AG09319 (cell line): Measurements from ENCODE around the gene ABCD1.
A peak's percentile ranks its signal among the peaks of the same experiment; 100 is the strongest.

ENCODE experiments used
- DNase-seq: peaks from one replicate; pipeline ENCODE4 v3.0.0-alpha.2; 2010; ENCODE audit warnings: low read depth; ENCODE audit errors: extremely low read depth
- TF ChIP-seq, protein P1 (sequence below): IDR thresholded peaks from 2 replicates; pipeline ENCODE4 v1.5.1; 2011; ENCODE audit warnings: low read depth, mild to moderate bottlenecking, inconsistent platforms, low read length, moderate library complexity

Gene ABCD1

DNA sequence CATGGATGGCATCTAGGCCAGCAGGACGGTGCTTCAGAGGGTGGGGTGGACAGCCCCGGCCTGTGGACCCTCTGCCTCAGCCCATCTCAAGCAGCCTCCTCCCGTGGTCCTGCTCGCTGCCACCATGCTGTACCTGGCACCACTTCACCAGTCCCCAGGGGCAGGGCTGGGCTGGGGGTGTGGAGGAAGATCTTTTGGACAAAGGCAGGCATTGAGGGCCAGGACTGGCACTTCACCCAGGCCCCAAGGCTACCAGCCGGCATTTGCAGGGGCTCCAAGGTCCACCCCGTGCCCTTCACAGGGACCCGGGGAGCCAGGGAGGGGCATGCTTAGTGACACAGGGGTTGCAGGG is 40.1 kb downstream of the ABCD1 start:
- DNase-seq, result no peak
- TF ChIP-seq, protein P1, sequence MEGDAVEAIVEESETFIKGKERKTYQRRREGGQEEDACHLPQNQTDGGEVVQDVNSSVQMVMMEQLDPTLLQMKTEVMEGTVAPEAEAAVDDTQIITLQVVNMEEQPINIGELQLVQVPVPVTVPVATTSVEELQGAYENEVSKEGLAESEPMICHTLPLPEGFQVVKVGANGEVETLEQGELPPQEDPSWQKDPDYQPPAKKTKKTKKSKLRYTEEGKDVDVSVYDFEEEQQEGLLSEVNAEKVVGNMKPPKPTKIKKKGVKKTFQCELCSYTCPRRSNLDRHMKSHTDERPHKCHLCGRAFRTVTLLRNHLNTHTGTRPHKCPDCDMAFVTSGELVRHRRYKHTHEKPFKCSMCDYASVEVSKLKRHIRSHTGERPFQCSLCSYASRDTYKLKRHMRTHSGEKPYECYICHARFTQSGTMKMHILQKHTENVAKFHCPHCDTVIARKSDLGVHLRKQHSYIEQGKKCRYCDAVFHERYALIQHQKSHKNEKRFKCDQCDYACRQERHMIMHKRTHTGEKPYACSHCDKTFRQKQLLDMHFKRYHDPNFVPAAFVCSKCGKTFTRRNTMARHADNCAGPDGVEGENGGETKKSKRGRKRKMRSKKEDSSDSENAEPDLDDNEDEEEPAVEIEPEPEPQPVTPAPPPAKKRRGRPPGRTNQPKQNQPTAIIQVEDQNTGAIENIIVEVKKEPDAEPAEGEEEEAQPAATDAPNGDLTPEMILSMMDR, result no peak

DNA sequence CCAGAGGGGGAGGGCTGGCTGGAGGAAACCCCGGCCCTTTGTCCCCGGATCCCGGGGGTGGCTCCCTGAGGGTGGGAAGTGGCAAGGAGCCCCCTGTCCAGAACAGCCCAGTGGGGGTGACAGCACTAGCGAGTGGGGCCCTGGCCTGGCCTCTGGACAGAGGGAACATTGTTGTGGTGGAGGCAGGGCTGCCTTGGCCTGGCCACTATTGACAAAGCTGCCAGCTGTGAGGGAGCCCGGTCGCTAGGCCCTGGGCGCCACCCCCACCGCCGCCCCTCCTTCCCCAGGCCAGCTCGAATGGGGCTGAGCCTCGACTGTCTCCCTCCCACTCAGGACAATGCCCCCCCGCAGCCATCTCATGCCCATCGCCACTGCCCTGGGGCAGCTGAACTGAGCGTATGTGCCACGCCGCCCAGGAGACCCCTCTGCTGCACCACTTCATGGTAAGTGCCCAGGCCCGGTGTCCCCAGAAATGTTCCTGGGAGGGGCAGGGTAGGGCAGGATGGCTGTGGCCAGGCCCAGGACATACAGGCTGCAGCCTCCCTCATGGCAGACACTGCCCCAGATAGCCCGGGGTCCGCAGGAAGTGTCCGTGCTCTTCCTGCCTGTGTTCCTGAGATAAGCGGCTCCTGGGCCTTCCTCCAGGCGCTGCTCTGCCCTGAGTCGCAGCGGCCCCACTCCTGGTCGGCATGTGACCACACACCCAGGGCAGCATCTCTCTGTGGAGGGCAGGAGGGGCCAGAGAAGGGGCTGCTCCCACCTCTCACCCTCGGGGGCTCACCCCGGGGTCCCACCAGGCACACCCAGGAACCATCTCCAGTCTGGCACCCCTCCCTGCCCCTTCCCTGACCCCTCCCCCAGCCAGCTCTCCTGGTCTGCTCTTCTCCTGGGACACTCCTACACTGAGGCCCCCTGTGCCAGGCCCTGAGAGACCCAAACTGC is 40.8 kb downstream of the ABCD1 start:
- no peak for DNase-seq
- TF ChIP-seq, protein P1, result no peak

DNA sequence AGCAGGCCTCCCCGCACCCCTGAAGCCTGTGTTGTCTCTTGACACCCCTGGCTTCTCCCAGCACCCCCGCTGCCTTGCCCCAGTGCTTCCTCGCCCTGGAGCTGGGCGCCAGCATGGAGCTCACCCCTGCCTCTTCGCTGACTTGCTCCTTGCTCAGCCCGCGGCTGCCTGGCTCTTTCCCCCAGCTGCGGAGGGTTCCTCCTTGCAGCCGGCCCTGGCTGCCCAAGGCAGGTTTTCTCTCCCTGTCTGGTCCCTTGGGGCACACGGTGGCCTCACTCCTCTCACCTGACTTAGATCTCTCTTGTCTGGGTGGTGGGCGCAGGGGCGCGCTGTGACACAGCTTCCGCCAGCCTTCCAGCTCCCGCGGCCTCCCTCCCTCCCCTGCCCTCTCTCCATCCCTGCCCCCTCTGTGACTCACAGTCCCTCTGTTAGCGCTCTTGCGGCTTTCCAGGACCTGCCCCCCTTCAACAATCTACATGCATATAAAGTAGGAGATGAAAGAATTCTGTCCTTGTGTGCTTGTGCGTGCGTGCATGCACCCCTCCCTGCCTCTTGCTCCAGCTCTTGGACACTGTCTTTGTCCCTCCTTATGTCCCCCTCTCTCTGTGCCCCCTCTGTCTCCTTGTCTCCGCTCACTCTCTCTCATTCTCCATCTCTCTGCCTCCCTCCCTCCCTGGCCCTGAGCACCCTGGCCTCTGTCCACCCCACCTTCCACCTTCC is 41.6 kb downstream of the ABCD1 start:
- TF ChIP-seq, protein P1, result no peak
- peak; percentile 15 for DNase-seq

DNA sequence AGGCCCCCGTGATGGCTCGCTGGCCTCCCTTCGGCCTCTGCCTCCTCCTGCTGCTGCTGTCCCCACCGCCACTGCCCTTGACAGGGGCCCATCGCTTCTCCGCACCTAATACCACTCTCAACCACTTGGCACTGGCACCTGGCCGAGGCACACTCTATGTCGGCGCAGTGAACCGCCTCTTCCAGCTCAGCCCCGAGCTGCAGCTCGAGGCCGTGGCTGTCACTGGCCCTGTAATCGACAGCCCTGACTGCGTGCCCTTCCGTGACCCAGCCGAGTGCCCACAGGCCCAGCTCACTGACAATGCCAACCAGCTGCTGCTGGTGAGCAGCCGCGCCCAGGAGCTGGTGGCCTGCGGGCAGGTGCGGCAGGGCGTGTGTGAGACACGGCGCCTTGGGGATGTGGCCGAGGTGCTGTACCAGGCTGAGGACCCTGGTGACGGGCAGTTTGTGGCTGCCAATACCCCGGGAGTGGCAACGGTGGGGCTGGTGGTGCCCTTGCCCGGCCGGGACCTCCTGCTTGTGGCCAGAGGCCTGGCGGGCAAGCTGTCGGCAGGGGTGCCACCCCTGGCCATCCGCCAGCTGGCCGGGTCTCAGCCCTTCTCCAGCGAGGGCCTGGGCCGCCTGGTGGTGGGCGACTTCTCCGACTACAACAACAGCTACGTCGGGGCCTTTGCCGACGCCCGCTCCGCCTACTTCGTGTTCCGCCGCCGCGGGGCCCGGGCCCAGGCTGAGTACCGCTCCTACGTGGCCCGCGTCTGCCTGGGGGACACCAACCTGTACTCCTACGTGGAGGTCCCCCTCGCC is 42.4 kb downstream of the ABCD1 start:
- TF ChIP-seq, protein P1, result no peak
- no peak for DNase-seq

DNA sequence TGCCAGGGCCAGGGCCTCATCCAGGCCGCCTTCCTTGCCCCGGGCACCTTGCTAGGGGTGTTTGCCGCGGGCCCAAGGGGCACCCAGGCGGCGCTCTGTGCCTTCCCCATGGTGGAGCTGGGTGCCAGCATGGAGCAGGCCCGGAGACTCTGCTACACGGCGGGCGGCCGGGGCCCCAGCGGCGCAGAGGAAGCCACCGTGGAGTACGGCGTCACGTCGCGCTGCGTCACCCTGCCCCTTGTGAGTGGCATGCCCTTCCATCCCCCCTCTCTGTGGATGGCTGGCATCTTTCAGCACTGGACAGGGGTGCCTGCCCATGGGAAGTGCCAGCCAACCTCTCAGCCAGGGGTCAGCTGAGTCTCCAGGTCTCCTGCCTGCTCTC is 43.0 kb downstream of the ABCD1 start:
- TF ChIP-seq, protein P1, result no peak
- DNase-seq, result no peak

DNA sequence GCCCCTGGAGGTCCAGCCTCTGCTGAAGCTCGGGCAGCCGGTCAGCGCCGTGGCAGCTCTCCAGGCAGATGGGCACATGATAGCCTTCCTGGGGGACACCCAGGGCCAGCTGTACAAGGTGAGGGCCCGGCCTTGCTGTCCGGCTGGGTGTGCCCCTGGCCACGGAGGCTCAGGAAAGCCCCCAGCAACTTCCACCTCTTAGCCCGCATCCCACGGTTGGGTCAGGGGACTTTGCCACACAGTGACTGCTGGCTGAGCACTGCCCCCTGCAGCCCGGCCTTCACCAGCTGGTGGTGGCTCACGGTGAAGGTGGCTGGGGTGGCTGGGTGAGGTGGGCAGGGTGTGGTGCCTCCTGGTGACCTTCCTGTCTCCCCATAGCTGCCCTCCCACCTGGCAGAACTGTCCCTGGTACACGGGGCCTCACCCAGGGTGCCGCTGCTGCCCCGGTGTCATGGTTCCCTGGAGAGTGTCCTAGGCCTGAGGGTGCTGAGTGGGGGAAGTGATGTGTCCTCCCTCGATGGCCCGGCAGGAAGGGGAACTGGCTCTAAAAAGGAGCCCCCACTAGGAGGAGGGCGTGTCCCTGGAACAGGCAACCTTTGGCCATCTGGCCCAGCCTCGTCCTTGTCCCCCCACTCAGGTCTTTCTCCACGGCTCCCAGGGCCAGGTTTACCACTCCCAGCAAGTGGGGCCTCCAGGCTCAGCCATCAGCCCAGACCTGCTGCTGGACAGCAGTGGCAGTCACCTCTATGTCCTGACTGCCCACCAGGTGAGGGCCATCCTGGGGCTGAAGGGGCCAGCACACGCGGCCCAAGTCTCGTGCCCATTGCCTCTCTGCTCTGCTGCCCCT is 43.9 kb downstream of the ABCD1 start:
- TF ChIP-seq, protein P1, result no peak
- no peak for DNase-seq
